Measurements from ENCODE around the gene FBLN1.

FBLN1 gene

GRCh38 chr22:45546333-45547015 lies 43.8 kb downstream of the FBLN1 start:
- no peak for TF ChIP-seq CTCF (conservative IDR thresholded peaks at IDR 0.05)

GRCh38 chr22:45547016-45547345 lies 44.3 kb downstream of the FBLN1 start:
- H3K27ac ChIP-seq, result no peak overlapping the region
- no peak for TF ChIP-seq CTCF (conservative IDR thresholded peaks at IDR 0.05)

More at GRCh38 chr22:45546333-45547015, 43.8 kb downstream of the FBLN1 start:
- H3K27ac ChIP-seq, result no peak overlapping the region

GRCh38 chr22:45547731-45548130 lies 45.0 kb downstream of the FBLN1 start:
- no peak for TF ChIP-seq CTCF (conservative IDR thresholded peaks at IDR 0.05)
- no peak overlapping the region for H3K27ac ChIP-seq

- no peak overlapping the region for H3K27ac ChIP-seq
- no peak for TF ChIP-seq CTCF (conservative IDR thresholded peaks at IDR 0.05)
These were observed 45.7 kb downstream of the FBLN1 start for GRCh38 chr22:45548247-45548840.

GRCh38 chr22:45548991-45549761 lies 46.5 kb downstream of the FBLN1 start:
- no peak overlapping the region for H3K27ac ChIP-seq
- no peak for TF ChIP-seq CTCF (conservative IDR thresholded peaks at IDR 0.05)

- no peak for TF ChIP-seq CTCF (conservative IDR thresholded peaks at IDR 0.05)
- no peak overlapping the region for H3K27ac ChIP-seq
These were observed 47.2 kb downstream of the FBLN1 start for GRCh38 chr22:45549762-45550378.

- no peak for TF ChIP-seq CTCF (conservative IDR thresholded peaks at IDR 0.05)
These were observed 47.7 kb downstream of the FBLN1 start for GRCh38 chr22:45550416-45550815.

More at GRCh38 chr22:45550416-45550815, 47.7 kb downstream of the FBLN1 start:
- no peak overlapping the region for H3K27ac ChIP-seq
